SU-DHL-6 (cell line): Measurements from ENCODE around the gene UBA1.

Source experiments
- H2AFZ ChIP-seq: fragments of 200-600 bp; sonication (generic); 2 replicates; pipeline ENCODE4 v1.6.1; 2014; ENCODE audit warnings: low read depth, mild to moderate bottlenecking, moderate library complexity, mixed read lengths, antibody characterized with exemption, low read length; ENCODE audit not compliant: severe bottlenecking
- H3F3A ChIP-seq: fragments of 200-600 bp; shearing (Covaris generic); 2 replicates; pipeline ENCODE4 v1.6.0; 2016; ENCODE audit warnings: antibody characterized with exemption, mild to moderate bottlenecking; ENCODE audit not compliant: insufficient read depth
- H3K27ac ChIP-seq: fragments of 200-600 bp; sonication (generic); 2 replicates; pipeline ENCODE4 v1.5.1; 2016; ENCODE audit warnings: low read depth, mild to moderate bottlenecking, low read length, moderate library complexity, mixed read lengths
- H3K27me3 ChIP-seq: fragments of 200-600 bp; sonication (generic), shearing (Covaris generic); 2 replicates; pipeline ENCODE4 v1.6.0; 2014; ENCODE audit warnings: mild to moderate bottlenecking, low read length
- H3K36me3 ChIP-seq: fragments of 200-600 bp; sonication (generic); 2 replicates; pipeline ENCODE4 v1.6.1; 2014; ENCODE audit warnings: mild to moderate bottlenecking, low read length, mixed read lengths
- H3K4me2 ChIP-seq: fragments of 300-600, 200-600 bp; shearing (Covaris generic), sonication (generic); 2 replicates; pipeline ENCODE4 v1.6.0; 2014; ENCODE audit warnings: low read length, low read depth, mild to moderate bottlenecking; ENCODE audit not compliant: poor library complexity, severe bottlenecking
- H3K4me3 ChIP-seq: fragments of 200-600 bp; sonication (generic); 2 replicates; pipeline ENCODE4 v1.5.1; 2014; ENCODE audit warnings: antibody characterized with exemption, low read length, mild to moderate bottlenecking, mixed read lengths; ENCODE audit not compliant: insufficient read depth, poor library complexity, severe bottlenecking
- H3K79me2 ChIP-seq: fragments of 200-600 bp; sonication (generic); 2 replicates; pipeline ENCODE4 v1.6.1; 2014; ENCODE audit warnings: mild to moderate bottlenecking, low read length, moderate library complexity; ENCODE audit not compliant: insufficient read depth
- H3K9ac ChIP-seq: fragments of 200-600 bp; sonication (generic); 2 replicates; pipeline ENCODE4 v1.7.0; 2014; ENCODE audit warnings: mild to moderate bottlenecking, low read length
- H3K9me2 ChIP-seq: fragments of 200-600 bp; sonication (generic); replicated peaks from 2 replicates; pipeline ENCODE4 v1.6.1; 2014; ENCODE audit warnings: low read length; ENCODE audit not compliant: insufficient read depth
- H3K9me3 ChIP-seq: fragments of 200-600 bp; sonication (generic); 2 replicates; pipeline ENCODE4 v1.6.1; 2014; ENCODE audit warnings: low read length, mixed read lengths; ENCODE audit not compliant: insufficient read depth
- H4K20me1 ChIP-seq: fragments of 200-600 bp; sonication (generic); 2 replicates; pipeline ENCODE4 v1.6.1; 2014; ENCODE audit warnings: low read depth, mild to moderate bottlenecking, antibody characterized with exemption, low read length, moderate library complexity, mixed read lengths
- CTCF ChIP-seq: fragments of 200-600 bp; sonication (generic); IDR thresholded peaks from one replicate; pipeline ENCODE4 v1.5.1; 2017; ENCODE audit warnings: antibody characterized with exemption, mild to moderate bottlenecking, low read length, moderate library complexity; ENCODE audit not compliant: insufficient read depth, poor library complexity, severe bottlenecking
- EZH2phosphoT487 ChIP-seq: fragments of 200-600 bp; sonication (generic), shearing (Covaris generic); conservative IDR thresholded peaks from 2 replicates; pipeline ENCODE4 v1.6.1; 2018; ENCODE audit warnings: mild to moderate bottlenecking, antibody characterized with exemption, low read length, moderate library complexity, mixed read lengths

UBA1 gene

GRCh38 chrX:47194194-47194787 lies 662 bp downstream of the UBA1 start:
- peaks cover 53% of the 10 kb centered on the region for H3K79me2 ChIP-seq
- no peak for TF ChIP-seq EZH2phosphoT487
- TF ChIP-seq CTCF = no peak
- no peaks in the 10 kb centered on the region for H3K9me2 ChIP-seq
- H3K9ac ChIP-seq = peak overlapping the region; percentile 94
- H3K4me2 ChIP-seq = peak overlapping the region; percentile 91
- no peaks in the 10 kb centered on the region for H4K20me1 ChIP-seq
- no peaks in the 10 kb centered on the region for H3K27me3 ChIP-seq
- H3F3A ChIP-seq = peaks cover 23% of the 10 kb centered on the region
- peak overlapping the region; percentile 65 for H3K4me3 ChIP-seq
- no peaks in the 10 kb centered on the region for H3K36me3 ChIP-seq
- H3K9me3 ChIP-seq = no peaks in the 10 kb centered on the region
- peak overlapping the region; percentile 93 for H3K27ac ChIP-seq
- no peak overlapping the region for H2AFZ ChIP-seq

DNA sequence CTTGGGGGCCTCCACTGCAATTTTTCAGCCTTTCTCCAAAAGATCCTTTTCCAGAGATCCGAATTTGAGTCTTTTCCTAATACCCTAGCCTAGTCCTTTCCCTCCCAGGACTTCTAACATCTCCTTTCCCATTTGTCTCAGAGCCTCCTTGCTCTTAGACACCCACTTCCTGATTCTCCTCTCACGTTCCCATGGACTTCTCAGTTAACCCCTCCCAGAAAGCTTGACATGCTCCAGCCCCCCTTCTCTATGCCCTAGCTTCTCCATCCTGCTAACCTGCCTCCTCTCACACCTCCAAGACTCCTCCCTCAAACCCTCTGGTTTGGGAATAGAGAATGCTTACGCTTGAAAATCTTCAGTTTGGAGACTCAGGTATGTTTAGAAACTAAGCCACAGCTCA lies 2.5 kb downstream of the UBA1 start:
- peaks cover 19% of the 10 kb centered on the region for H3F3A ChIP-seq
- H3K79me2 ChIP-seq = peaks cover 53% of the 10 kb centered on the region
- H3K4me2 ChIP-seq = peak overlapping the region; percentile 24
- H4K20me1 ChIP-seq = no peaks in the 10 kb centered on the region
- H3K4me3 ChIP-seq = no peak overlapping the region
- no peaks in the 10 kb centered on the region for H3K9me2 ChIP-seq
- H3K36me3 ChIP-seq = no peaks in the 10 kb centered on the region
- no peak overlapping the region for H3K27ac ChIP-seq
- H3K9ac ChIP-seq = no peak overlapping the region
- H2AFZ ChIP-seq = no peak overlapping the region
- no peaks in the 10 kb centered on the region for H3K9me3 ChIP-seq
- TF ChIP-seq CTCF (no peak), EZH2phosphoT487 (no peak)
- no peaks in the 10 kb centered on the region for H3K27me3 ChIP-seq

- H3K4me2 ChIP-seq = no peak overlapping the region
- peaks cover 9% of the 10 kb centered on the region; the same call in 1 of the 2 replicates for H3F3A ChIP-seq
- no peaks in the 10 kb centered on the region for H3K36me3 ChIP-seq
- H3K9me2 ChIP-seq = no peaks in the 10 kb centered on the region
- no peak overlapping the region for H3K4me3 ChIP-seq
- H4K20me1 ChIP-seq = no peaks in the 10 kb centered on the region
- TF ChIP-seq CTCF (no peak), EZH2phosphoT487 (no peak)
- no peak overlapping the region for H3K27ac ChIP-seq
- no peak overlapping the region for H3K9ac ChIP-seq
- H3K27me3 ChIP-seq = no peaks in the 10 kb centered on the region
- no peaks in the 10 kb centered on the region for H3K9me3 ChIP-seq
- H3K79me2 ChIP-seq = peaks cover 49% of the 10 kb centered on the region
- no peak overlapping the region for H2AFZ ChIP-seq
Observed at GRCh38 chrX:47197526-47197925, 3.9 kb downstream of the UBA1 start.
